ENCODE results near the gene TMEM222.

Gene TMEM222

DNA sequence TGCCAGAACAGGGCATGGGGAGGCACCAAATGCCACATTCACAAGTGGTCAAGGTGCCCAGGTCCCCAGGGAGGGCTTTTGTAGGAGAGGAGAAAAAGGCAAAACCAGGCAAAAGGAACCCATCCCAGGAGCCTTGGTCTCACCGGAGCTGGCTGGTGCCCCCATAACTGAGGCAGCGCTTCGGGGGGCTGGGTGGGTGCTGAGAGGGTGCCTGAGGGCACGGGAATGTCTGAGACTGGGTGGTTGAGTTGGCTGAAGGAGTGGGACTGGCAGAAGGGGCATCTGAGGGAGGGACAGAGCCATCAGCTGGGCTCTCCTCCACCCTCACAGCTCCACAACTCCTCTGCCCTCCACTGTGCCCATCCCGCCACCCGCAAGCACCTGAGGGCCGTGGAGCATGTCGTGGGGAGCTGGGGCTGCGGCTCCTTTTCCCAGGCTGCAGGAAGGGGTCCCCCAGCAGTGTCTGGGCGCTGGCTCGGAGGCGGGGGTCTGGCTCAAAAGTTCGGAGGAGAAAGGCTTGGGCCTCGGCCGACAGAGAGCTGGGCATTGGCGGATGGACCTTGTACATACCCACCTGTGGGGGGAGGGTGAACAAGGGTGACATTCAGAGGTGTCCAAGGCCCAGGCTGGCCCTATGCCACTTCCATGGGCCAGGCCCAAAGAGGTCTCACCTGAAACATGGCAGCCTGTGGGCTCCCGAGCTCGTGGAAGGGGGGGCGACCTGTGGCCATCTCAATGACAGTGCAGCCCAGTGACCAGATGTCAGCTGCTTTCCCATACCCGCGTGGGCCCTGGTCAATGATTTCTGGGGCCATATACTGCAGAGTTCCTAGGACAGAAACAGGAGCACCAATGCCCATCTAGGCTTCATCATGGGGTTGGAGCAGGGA lies 36.3 kb downstream of the TMEM222 start:
- CTCF ChIA-PET, result interaction anchor here (0.7 to 9.1 kb wide), 26 partner anchors 9 to 256 kb away, joined by 3 to 112 read pairs (median 5); partner anchors contain the start of genes AHDC1, CD164L2, GPR3 and MAP3K6
- POLR2A ChIA-PET, result interaction anchor here (0.6 kb wide), 1 partner anchor 251 kb away, joined by 3 read pairs; no protein-coding TSS in a partner anchor
- no peak for DNase-seq (ENCODE audit: extremely low spot score)
- TF ChIP-seq CTCF (IDR thresholded peaks at IDR 0.05; ENCODE audit: control extremely low read depth, extremely low read depth, low read depth, missing control alignments), result no peak

DNA sequence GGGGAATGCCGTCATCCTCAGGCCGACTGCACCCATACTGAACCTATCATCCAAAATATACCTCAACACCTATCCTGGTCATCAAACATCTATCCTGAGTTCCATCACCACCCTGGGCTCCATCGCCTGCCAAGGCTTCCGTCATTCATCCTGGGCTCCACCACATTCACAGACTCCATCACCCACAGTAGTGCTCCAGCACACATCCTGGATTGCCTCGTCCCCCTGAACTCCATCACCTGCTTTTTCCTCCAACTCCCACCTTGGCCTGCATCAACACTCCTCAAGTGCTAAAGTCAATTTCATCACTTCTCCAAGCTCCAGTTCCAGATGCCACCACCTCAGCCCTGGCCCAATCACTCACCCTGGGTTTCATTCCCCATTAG lies 37.0 kb downstream of the TMEM222 start:
- CTCF ChIA-PET, result interaction anchor here (0.9 to 9.1 kb wide), 13 partner anchors 10 to 246 kb away, joined by 3 to 112 read pairs (median 17); partner anchors contain the start of genes CD164L2, GPR3, MAP3K6 and SLC9A1
- DNase-seq (ENCODE audit: extremely low spot score), result no peak
- no peak for TF ChIP-seq CTCF (IDR thresholded peaks at IDR 0.05; ENCODE audit: control extremely low read depth, extremely low read depth, low read depth, missing control alignments)
- POLR2A ChIA-PET, result interaction anchor here (1.2 kb wide), 1 partner anchor 25 kb away, joined by 4 read pairs; no protein-coding TSS in a partner anchor

GRCh38 chr1:27359822-27360158 lies 37.8 kb downstream of the TMEM222 start:
- DNase-seq (ENCODE audit: extremely low spot score), result no peak
- ChIA-PET CTCF (interaction anchor here (0.8 to 9.1 kb wide), 4 partner anchors 17 to 246 kb away, joined by 3 to 112 read pairs (median 22); partner anchors contain the start of gene SYTL1), POLR2A (interaction anchor here (1.2 kb wide), 1 partner anchor 26 kb away, joined by 4 read pairs; no protein-coding TSS in a partner anchor)
- TF ChIP-seq CTCF (IDR thresholded peaks at IDR 0.05; ENCODE audit: control extremely low read depth, extremely low read depth, low read depth, missing control alignments), result no peak

GRCh38 chr1:27360159-27361043 lies 38.4 kb downstream of the TMEM222 start:
- POLR2A ChIA-PET, result interaction anchor here (1.2 kb wide), 1 partner anchor 26 kb away, joined by 4 read pairs; no protein-coding TSS in a partner anchor
- no peak for TF ChIP-seq CTCF (IDR thresholded peaks at IDR 0.05; ENCODE audit: control extremely low read depth, extremely low read depth, low read depth, missing control alignments)
- DNase-seq (ENCODE audit: extremely low spot score), result peak; percentile 74
- CTCF ChIA-PET, result interaction anchor here (0.8 to 9.1 kb wide), 5 partner anchors 17 to 247 kb away, joined by 3 to 112 read pairs (median 6); partner anchors contain the start of gene SYTL1

DNA sequence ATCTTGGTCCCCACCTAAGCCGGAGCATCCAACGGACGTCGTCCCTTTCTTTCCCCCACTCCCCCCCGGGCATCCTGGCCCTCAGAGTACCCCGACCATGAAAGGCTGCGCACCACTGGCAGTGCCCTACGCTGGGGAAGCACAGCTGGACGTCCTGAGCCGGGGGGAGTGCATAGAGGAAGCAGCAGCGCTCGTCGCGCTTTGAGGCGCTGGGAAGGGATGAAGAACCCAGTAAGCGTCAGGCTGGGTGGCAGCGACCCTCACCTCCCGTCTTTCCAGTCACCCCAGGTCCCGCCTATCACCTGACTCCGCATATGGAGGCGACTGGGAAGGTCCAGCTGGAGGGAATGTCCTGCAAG lies 39.1 kb downstream of the TMEM222 start:
- ChIA-PET CTCF (interaction anchor here (1.5 to 9.1 kb wide), 5 partner anchors 18 to 246 kb away, joined by 5 to 112 read pairs (median 6); partner anchors contain the start of gene SYTL1), POLR2A (no interaction called here)
- no peak for TF ChIP-seq CTCF (IDR thresholded peaks at IDR 0.05; ENCODE audit: control extremely low read depth, extremely low read depth, low read depth, missing control alignments)
- no peak for DNase-seq (ENCODE audit: extremely low spot score)

- ChIA-PET POLR2A (no interaction called here), CTCF (interaction anchor here (1.1 to 2.2 kb wide), 7 partner anchors 11 to 245 kb away, joined by 3 to 16 read pairs (median 6); no protein-coding TSS in a partner anchor)
- no peak for TF ChIP-seq CTCF (IDR thresholded peaks at IDR 0.05; ENCODE audit: control extremely low read depth, extremely low read depth, low read depth, missing control alignments)
- no peak for DNase-seq (ENCODE audit: extremely low spot score)
Observed at GRCh38 chr1:27361553-27361952, 39.6 kb downstream of the TMEM222 start.

Measured in GM10248 (cell line).